ENCODE data around the gene LSM3. TPM values are rescaled to one million over a fixed set of nuclear protein-coding genes. Genes with fewer than 3 reads are reported as not detected.

Gene LSM3
- total and polyA plus RNA-seq, 12 donors: 4.1 to 25.8 (median 9.5) TPM

- Histone ChIP-seq H3K4me1 (replicated peaks in 1 of 2) (peaks cover 30 to 42% of the 10 kb centered on the region in 2 donors), H3K9me3 (replicated peaks in 1 of 3) (no peaks in the 10 kb centered on the region), H3K27ac (peak overlapping the region; percentile 1 to 91 (median 85)), H3K4me3 (no peak overlapping the region), H3K27me3 (no peaks in the 10 kb centered on the region), H3K36me3 (replicated peaks in 1 of 2) (peaks cover 0 to 63% of the 10 kb centered on the region in 2 donors)
- intact Hi-C loops (cut with DNase I): no loop called here
- 36 to 45% (median 41%) methylated on average over 7 of the region's 7 CpGs for WGBS, 4 donors
- TF ChIP-seq POLR2A (IDR thresholded peaks at IDR 0.05) (no peak), CTCF (IDR thresholded peaks at IDR 0.05) (no peak)
- DNase-seq: peak in 6 of 7 donors; percentile 47 to 88 (median 76)
Measured at GRCh38 chr3:14143271-14144225, 35.1 kb upstream of the LSM3 start.

- no peak for TF ChIP-seq CTCF (IDR thresholded peaks at IDR 0.05)
- TF ChIP-seq POLR2A (IDR thresholded peaks at IDR 0.05): peak in 1 of 2 donors; percentile 7
- WGBS, 4 donors: 6 to 13% (median 11%) methylated on average over 6 to 7 of the region's 7 CpGs
- intact Hi-C loops (cut with DNase I): no loop called here
- peak overlapping the region; percentile 22 to 91 (median 85) for H3K27ac ChIP-seq
- peak; percentile 74 to 92 (median 89) for DNase-seq
- H3K36me3 ChIP-seq (replicated peaks in 1 of 2): peaks cover 0 to 53% of the 10 kb centered on the region in 2 donors
- peak overlapping the region in 1 of 4 donors; percentile 28 for H3K4me3 ChIP-seq
- no peaks in the 10 kb centered on the region for H3K27me3 ChIP-seq
- H3K4me1 ChIP-seq (replicated peaks in 1 of 2): peaks cover 30 to 42% of the 10 kb centered on the region in 2 donors
- no peaks in the 10 kb centered on the region for H3K9me3 ChIP-seq (replicated peaks in 1 of 3)
Measured at GRCh38 chr3:14144423-14145075, 34.1 kb upstream of the LSM3 start.

GRCh38 chr3:14145236-14145635 is 33.4 kb upstream of the LSM3 start:
- Histone ChIP-seq H3K27me3 (no peaks in the 10 kb centered on the region), H3K4me3 (peak overlapping the region in 1 of 4 donors; percentile 28), H3K4me1 (replicated peaks in 1 of 2) (peaks cover 30 to 42% of the 10 kb centered on the region in 2 donors), H3K36me3 (replicated peaks in 1 of 2) (peaks cover 0 to 46% of the 10 kb centered on the region in 2 donors), H3K9me3 (replicated peaks in 1 of 3) (no peaks in the 10 kb centered on the region), H3K27ac (peak overlapping the region; percentile 22 to 91 (median 84))
- DNase-seq: peak in 1 of 7 donors; percentile 58
- WGBS, 4 donors: 87 to 95% (median 92%) methylated on average over 9 of the region's 9 CpGs
- TF ChIP-seq CTCF (IDR thresholded peaks at IDR 0.05): no peak
- TF ChIP-seq POLR2A (IDR thresholded peaks at IDR 0.05): no peak
- intact Hi-C loops (cut with DNase I): no loop called here

All from adrenal gland (tissue), 12 donors.